Thyroid gland (tissue), 4 donors: ENCODE data around the gene CCDC60. TPM values are rescaled to one million over a fixed set of nuclear protein-coding genes. Genes with fewer than 3 reads are reported as not detected.

Experiments
- DNase-seq, 2 donors: peaks; one replicate each; pipeline ENCODE4 v3.0.0-alpha.2; 2019
- H3K27ac ChIP-seq, 3 donors: fragments of 200-600 bp; sonication (generic); 1 replicate in 2 of 3; 2 replicates in 1 of 3; pipeline ENCODE4 v1.5.1; 2016 to 2019; ENCODE audit warnings: mild to moderate bottlenecking in 1 of 3, moderate library complexity in 1 of 3
- H3K27me3 ChIP-seq: fragments of 200-600 bp; sonication (generic); one replicate; pipeline ENCODE4 v1.5.1; 2019
- H3K36me3 ChIP-seq, 2 donors: fragments of 200-600 bp; sonication (generic); one replicate each; pipeline ENCODE4 v1.5.1; 2016 to 2019
- H3K4me1 ChIP-seq, 2 donors: fragments of 200-600 bp; sonication (generic); one replicate each; pipeline ENCODE4 v1.5.1; 2017 to 2019
- H3K4me3 ChIP-seq, 3 donors: fragments of 200-600 bp; sonication (generic); replicated peaks in 1 of 3; 1 replicate in 2 of 3; 2 replicates in 1 of 3; pipeline ENCODE4 v1.5.1; 2016; ENCODE audit warnings: mild to moderate bottlenecking in 1 of 3
- H3K9me3 ChIP-seq: fragments of 200-600 bp; sonication (generic); one replicate; pipeline ENCODE4 v1.5.1; 2017
- POLR2A ChIP-seq, 2 donors: fragments of 450-650 bp; IDR thresholded peaks; one replicate each; pipeline ENCODE4 v1.6.1; 2017; ENCODE audit warnings: antibody characterized with exemption in 2 of 2, mild to moderate bottlenecking in 2 of 2, moderate library complexity in 1 of 2
- WGBS, 2 donors: methylation state at CpG; one replicate each; pipeline ENCODE4 v1.1.5; 2017; 5-methylcytosine and 5-hydroxymethylcytosine counted together
- intact Hi-C: fragments of 100-400 bp; cut with DNase I; formaldehyde crosslinking; loops from one replicate; pipeline ENCODE4 v1.15.1; 2023
- total RNA-seq, 4 donors: library from RNA; depleted of rRNA; stranded (reverse); fragments of >200 nt; gene quantifications; one replicate each; pipeline ENCODE4 v1.2.3, GENCODE V29; 2016
- TF ChIP-seq, protein P1 (sequence below), 6 experiments: fragments of 200-600 bp in 3 of 6; fragments of 450-650 bp in 3 of 6; sonication (generic) in 3 of 6; IDR thresholded peaks; one replicate each; pipeline ENCODE4 v1.5.1; 2016 to 2019; ENCODE audit warnings: antibody characterized with exemption in 6 of 6, mild to moderate bottlenecking in 2 of 6, inconsistent platforms in 1 of 6, moderate library complexity in 1 of 6

Gene CCDC60
- total RNA-seq, 4 donors from 2014 or later: not detected

DNA sequence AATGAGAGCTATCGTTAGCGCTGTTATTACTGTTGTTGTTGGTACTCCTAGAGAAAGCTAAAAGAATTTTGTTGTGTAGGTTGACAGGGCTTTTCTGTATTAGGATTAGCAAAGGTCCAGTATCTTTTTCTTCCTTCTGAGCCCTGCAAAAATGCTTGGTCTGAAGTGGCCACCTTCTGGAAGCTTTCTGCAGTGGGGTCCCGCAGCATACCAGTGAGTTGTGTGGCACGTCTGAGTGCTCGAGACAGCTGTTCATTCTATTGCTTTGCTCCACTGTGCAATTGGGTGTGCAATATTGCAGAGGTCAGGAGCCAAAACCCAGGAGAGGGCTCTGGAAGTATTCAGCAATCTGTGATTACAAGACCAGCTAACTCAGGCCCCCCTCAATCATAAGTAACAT, 57.1 kb downstream of the CCDC60 start:
- no peak overlapping the region for H3K4me3 ChIP-seq
- 50 to 57% methylated on average over 5 of the region's 5 CpGs for WGBS, 2 donors
- intact Hi-C loops: no loop called here
- no peak for DNase-seq
- no peaks in the 10 kb centered on the region for H3K36me3 ChIP-seq
- H3K4me1 ChIP-seq: peaks cover 0 to 4% of the 10 kb centered on the region in 2 donors
- TF ChIP-seq, protein P1, sequence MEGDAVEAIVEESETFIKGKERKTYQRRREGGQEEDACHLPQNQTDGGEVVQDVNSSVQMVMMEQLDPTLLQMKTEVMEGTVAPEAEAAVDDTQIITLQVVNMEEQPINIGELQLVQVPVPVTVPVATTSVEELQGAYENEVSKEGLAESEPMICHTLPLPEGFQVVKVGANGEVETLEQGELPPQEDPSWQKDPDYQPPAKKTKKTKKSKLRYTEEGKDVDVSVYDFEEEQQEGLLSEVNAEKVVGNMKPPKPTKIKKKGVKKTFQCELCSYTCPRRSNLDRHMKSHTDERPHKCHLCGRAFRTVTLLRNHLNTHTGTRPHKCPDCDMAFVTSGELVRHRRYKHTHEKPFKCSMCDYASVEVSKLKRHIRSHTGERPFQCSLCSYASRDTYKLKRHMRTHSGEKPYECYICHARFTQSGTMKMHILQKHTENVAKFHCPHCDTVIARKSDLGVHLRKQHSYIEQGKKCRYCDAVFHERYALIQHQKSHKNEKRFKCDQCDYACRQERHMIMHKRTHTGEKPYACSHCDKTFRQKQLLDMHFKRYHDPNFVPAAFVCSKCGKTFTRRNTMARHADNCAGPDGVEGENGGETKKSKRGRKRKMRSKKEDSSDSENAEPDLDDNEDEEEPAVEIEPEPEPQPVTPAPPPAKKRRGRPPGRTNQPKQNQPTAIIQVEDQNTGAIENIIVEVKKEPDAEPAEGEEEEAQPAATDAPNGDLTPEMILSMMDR (IDR thresholded peaks at IDR 0.05): no peak
- no peak for TF ChIP-seq POLR2A (IDR thresholded peaks at IDR 0.05)
- H3K9me3 ChIP-seq: no peaks in the 10 kb centered on the region
- H3K27me3 ChIP-seq: no peaks in the 10 kb centered on the region
- no peak overlapping the region for H3K27ac ChIP-seq

DNA sequence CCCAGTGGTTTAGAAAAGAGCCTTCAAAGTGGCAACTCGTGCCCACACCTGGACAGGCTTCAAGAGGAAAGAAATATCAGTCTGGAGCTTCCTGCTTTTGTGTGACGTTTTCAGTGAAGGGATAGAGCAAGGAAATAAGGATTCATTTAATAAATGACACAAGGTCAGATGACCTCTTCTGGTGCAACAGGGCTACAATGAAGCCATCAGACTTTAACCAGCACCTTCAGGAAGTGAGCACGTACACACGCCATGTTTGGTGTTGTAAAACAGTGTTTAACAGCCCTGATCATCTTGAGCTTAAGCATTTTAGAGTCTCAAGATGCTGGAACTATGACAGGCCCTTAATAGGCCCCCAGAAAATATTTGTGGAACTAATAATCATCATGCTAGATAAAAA, 59.1 kb downstream of the CCDC60 start:
- H3K4me3 ChIP-seq: no peak overlapping the region
- no peaks in the 10 kb centered on the region for H3K9me3 ChIP-seq
- intact Hi-C loops: no loop called here
- H3K4me1 ChIP-seq: peaks cover 0 to 4% of the 10 kb centered on the region in 2 donors
- H3K36me3 ChIP-seq: no peaks in the 10 kb centered on the region
- H3K27ac ChIP-seq: no peak overlapping the region
- DNase-seq: no peak
- 46 to 51% methylated on average over 4 of the region's 4 CpGs for WGBS, 2 donors
- TF ChIP-seq, protein P1 (IDR thresholded peaks at IDR 0.05): no peak
- TF ChIP-seq POLR2A (IDR thresholded peaks at IDR 0.05): no peak
- H3K27me3 ChIP-seq: no peaks in the 10 kb centered on the region

DNA sequence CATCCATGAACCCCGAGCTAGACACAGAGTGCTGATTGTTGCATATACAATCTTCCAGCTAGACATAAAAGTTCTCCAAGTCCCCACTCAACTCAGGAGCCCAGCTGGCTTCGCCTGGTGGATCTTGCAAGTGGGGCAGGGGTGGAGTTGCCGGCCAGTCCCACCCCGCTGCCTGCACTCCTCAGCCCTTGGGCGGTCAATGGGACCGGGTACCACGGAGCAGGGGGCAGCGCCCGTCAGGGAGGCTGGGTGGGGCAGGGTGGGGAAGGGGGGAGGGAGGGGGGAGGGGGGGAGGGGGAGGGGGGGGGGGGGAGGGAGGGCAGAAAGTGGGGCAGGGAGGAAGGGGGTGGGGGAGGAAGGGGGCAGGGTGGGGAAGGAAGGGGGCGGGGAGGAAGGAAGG, 63.0 kb downstream of the CCDC60 start:
- TF ChIP-seq POLR2A (IDR thresholded peaks at IDR 0.05): no peak
- TF ChIP-seq, protein P1 (IDR thresholded peaks at IDR 0.05): no peak

DNA sequence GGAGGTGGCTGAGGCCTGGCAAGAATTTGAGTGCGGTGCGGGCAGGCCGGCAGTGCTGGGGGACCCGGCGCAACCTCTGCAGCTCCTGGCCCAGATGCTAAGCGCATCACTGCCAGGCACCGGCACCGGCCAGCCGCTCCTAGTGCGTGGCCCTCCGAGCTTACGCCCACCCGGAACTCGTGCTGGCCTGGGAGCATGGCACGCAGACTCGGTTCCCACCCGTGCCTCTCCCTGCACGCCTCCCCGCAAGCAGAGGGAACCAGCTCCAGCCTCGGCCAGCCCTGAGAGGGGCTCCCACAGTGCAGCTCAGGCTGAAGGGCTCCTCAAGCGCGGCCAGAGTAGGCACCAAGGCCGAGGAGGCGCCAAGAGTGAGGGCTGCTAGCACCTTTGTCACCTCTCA, 63.7 kb downstream of the CCDC60 start:
- Histone ChIP-seq H3K4me3 (no peak overlapping the region), H3K27ac (no peak overlapping the region), H3K4me1 (peaks cover 0 to 2% of the 10 kb centered on the region in 2 donors), H3K27me3 (no peaks in the 10 kb centered on the region), H3K36me3 (no peaks in the 10 kb centered on the region), H3K9me3 (no peaks in the 10 kb centered on the region)
- DNase-seq: no peak
- intact Hi-C loops: no loop called here
- 91 to 94% methylated on average over 19 to 20 of the region's 24 CpGs for WGBS, 2 donors
- no peak for TF ChIP-seq POLR2A (IDR thresholded peaks at IDR 0.05)
- TF ChIP-seq, protein P1 (IDR thresholded peaks at IDR 0.05): no peak

More for the DNA sequence above, 63.0 kb downstream of the CCDC60 start:
- no peak for DNase-seq
- intact Hi-C loops: no loop called here
- H3K9me3 ChIP-seq: no peaks in the 10 kb centered on the region
- no peaks in the 10 kb centered on the region for H3K36me3 ChIP-seq
- H3K27me3 ChIP-seq: no peaks in the 10 kb centered on the region
- no peak overlapping the region for H3K27ac ChIP-seq
- H3K4me1 ChIP-seq: peaks cover 0 to 4% of the 10 kb centered on the region in 2 donors
- H3K4me3 ChIP-seq: no peak overlapping the region
- 89% methylated on average over 1 of the region's 10 CpGs; no CpG with 5 or more reads in 1 of the 2 donors for WGBS, 2 donors

DNA sequence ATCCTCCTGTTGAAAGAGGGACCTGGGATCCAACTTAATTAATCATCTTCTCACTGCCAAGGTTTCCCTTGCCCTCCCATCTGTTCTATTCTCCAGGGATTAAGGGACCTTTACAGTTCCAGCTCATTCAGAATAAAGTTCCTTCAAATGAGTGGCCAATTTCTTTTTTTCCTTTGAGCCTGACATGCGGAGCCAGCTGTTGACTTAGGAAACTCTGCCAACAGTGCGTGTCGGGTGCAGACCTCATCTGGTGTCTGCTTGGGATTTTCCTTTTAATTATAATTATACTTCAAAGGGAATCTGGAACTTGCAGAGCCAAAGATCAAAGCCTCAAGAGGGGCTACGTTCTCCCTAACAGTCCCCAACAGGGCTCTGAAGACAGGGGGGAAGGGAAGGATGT, 64.8 kb downstream of the CCDC60 start:
- no peak overlapping the region for H3K4me3 ChIP-seq
- no peak for DNase-seq
- H3K27me3 ChIP-seq: no peaks in the 10 kb centered on the region
- no peaks in the 10 kb centered on the region for H3K4me1 ChIP-seq
- no peak for TF ChIP-seq POLR2A (IDR thresholded peaks at IDR 0.05)
- TF ChIP-seq, protein P1 (IDR thresholded peaks at IDR 0.05): no peak
- H3K36me3 ChIP-seq: no peaks in the 10 kb centered on the region
- H3K9me3 ChIP-seq: no peaks in the 10 kb centered on the region
- intact Hi-C loops: no loop called here
- H3K27ac ChIP-seq: no peak overlapping the region
- WGBS, 2 donors: 42 to 70% methylated on average over 4 of the region's 4 CpGs
